Measurements from ENCODE around the gene FABP3.
"Not testable (repeated sequence)": the region's sequence is repeated elsewhere in the genome, so short reads cannot be mapped to it uniquely, and the experiment has no call there.

The FABP3 gene

DNA sequence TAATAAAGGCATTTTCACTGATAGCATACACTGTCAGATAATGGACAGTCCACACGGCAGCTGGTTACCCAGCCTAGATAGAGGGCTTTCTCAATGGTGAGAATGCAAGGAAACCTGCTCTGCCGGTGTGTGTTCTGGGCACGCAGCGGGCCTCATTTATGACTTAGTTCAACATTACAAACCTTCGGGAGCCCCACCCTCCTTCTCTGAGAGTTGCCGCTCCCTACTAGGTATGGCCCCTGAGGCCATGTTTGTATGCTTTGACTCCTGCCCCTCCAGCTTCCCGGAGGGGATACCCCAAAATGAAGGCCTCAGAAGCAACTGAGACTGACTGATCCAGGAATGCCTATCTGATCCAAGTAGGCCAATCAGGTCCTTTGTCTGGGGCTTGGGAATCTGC, 17.2 kb upstream of the FABP3 start:
- Histone ChIP-seq H3K27ac (no peak overlapping the region), H3K4me3 (no peak overlapping the region)
- TF ChIP-seq, protein P1, sequence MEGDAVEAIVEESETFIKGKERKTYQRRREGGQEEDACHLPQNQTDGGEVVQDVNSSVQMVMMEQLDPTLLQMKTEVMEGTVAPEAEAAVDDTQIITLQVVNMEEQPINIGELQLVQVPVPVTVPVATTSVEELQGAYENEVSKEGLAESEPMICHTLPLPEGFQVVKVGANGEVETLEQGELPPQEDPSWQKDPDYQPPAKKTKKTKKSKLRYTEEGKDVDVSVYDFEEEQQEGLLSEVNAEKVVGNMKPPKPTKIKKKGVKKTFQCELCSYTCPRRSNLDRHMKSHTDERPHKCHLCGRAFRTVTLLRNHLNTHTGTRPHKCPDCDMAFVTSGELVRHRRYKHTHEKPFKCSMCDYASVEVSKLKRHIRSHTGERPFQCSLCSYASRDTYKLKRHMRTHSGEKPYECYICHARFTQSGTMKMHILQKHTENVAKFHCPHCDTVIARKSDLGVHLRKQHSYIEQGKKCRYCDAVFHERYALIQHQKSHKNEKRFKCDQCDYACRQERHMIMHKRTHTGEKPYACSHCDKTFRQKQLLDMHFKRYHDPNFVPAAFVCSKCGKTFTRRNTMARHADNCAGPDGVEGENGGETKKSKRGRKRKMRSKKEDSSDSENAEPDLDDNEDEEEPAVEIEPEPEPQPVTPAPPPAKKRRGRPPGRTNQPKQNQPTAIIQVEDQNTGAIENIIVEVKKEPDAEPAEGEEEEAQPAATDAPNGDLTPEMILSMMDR (IDR thresholded peaks at IDR 0.05) = no peak
- no peak for DNase-seq (ENCODE audit: low spot score)

GRCh38 chr1:31389616-31390015, 16.7 kb upstream of the FABP3 start:
- Histone ChIP-seq H3K4me3 (no peak overlapping the region), H3K27ac (no peak overlapping the region)
- DNase-seq (ENCODE audit: low spot score) = no peak
- TF ChIP-seq, protein P1 (IDR thresholded peaks at IDR 0.05) = no peak

DNA sequence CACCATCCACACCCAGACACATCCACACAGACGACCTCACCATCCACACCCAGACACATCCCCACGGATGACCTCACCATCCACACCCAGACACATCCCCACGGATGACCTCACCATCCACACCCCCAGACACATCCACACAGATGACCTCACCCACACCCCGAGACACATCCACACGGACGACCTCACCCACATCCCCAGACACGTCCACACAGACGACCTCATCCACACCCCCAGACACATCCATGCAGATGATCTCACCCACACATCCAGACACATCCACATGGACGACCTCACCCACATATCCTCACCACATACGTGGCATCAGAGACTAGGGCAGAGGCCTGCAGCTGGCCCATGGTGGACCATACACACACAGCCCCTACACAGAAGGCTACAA, 14.7 kb upstream of the FABP3 start:
- Histone ChIP-seq H3K4me3 (no peak overlapping the region), H3K27ac (no peak overlapping the region)
- TF ChIP-seq, protein P1 (IDR thresholded peaks at IDR 0.05) = no peak
- DNase-seq (ENCODE audit: low spot score) = no peak

DNA sequence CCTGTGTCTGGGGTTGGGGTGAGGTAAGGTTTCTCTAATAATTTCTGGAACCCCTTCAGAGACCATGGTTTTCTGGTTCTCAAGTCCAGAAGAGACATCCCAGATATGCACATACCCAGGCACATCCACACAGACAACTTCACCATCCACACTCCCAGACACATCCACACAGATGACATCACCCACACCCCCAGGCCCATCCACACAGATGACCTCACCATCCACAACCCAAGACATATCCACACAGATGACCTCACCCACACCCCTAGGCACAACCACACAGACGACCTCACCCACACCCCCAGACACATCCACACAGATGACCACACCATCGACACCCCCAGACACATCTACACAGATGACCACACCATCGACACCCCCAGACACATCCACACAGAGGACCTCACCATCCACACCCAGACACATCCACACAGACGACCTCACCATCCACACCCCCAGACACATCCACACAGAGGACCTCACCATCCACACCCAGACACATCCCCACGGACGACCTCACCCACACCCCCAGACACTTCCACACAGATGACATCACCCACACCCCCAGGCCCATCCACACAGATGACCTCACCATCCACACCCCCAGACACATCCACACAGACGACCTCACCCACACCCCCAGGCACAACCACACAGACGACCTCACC, 13.8 kb upstream of the FABP3 start:
- H3K27ac ChIP-seq; H3K4me3 ChIP-seq; DNase-seq (ENCODE audit: low spot score): not testable (repeated sequence)

DNA sequence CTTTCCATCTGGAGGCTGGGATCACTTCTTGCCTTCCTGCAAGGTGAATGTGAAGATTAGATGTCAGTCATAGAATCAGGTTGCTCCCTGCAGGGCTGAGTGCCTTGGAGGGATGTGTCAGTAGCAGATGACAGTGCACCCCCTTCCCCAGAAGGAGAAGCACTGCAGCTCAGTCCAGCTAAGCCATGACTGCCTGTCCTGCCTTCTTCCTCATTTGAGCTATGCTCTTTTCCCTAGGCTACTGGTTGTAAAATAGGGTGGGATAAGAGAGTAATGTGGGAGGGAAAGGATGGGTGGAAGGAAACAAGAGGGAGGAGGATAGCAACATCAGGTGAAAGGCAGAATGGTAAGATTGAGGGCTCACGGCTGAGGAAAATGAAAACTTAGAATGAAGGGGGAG, 11.1 kb upstream of the FABP3 start:
- H3K27ac ChIP-seq = no peak overlapping the region
- TF ChIP-seq, protein P1 (IDR thresholded peaks at IDR 0.05) = no peak
- no peak for DNase-seq (ENCODE audit: low spot score)
- no peak overlapping the region for H3K4me3 ChIP-seq

DNA sequence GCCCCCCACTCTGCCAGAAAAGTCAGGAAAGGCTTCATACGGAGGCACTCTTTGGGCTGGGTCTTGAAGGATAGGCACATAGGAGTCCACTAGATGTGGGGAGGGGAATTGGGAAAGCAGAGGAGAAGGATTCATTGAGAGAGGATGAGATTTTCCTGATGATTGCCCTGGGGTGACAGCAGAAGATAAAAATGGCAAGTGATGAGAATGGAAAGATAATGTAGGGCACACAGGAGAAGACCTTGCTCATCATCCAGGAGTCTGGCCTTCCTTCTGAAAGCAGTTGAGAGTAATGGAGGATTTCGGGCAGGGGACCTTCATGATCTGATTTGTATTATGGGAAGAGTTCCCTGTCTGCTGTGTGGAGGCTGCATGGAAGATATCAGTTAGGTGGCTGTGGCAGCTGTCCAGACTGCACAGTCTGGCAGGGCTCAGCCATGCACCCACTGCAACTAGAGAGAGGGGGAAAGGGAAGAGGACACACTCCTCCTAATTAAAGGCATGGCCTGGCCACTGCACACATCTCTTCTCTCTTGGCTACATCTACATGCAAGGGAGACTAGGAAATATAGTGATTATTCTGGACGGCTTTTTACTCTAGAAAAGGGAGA, 9.6 kb upstream of the FABP3 start:
- H3K4me3 ChIP-seq = no peak overlapping the region
- TF ChIP-seq, protein P1 (IDR thresholded peaks at IDR 0.05) = no peak
- no peak overlapping the region for H3K27ac ChIP-seq
- DNase-seq (ENCODE audit: low spot score) = no peak

DNA sequence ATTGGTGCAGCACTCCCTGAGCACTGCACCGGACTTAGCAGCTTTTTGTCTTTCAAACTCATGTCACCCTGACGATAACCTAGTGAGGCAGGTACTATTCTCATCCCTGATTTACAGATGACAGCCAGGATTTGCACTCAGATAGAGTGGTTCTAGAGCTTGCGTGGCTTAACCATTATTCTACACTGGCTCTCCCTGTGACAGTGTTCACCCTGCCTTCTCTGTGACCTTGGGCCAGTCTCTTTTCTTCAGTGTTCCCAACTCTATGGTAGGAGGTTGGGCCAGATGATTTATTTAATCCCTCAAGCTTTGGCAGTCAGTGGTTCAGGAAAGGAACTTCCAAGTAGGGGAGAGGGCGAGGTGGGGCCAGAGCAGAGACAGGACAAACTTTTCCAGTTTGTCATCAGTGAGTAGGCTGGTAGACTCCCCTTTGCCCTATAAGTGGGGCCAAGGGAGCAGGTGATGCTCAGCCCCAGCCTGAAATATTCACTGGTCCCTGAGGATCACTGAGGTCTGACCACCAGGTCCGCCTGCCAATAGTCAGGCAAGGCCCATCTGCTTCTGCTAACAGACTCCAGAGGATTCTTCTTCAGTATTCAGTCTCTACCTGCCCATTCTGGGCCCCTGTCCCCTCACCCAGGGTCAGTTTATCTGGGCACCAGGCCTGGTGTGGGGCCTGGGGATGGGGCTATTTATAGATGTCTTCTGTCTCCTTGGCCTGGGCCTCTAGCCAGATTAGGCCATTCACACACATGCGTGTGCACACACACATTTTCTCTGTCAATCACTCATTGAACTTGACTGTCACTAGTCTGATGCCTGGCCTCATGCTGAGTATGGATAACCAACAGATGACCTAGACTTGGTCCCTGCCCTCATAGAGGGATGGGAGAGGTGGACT, 8.8 kb upstream of the FABP3 start:
- Histone ChIP-seq H3K4me3 (no peak overlapping the region), H3K27ac (no peak overlapping the region)
- TF ChIP-seq, protein P1 (IDR thresholded peaks at IDR 0.05) = no peak
- DNase-seq (ENCODE audit: low spot score) = no peak

All from coronary artery (tissue), 2 donors.